Renal pelvis (tissue), 4 donors: ENCODE measurements around the gene TMEM178B. TPM values are rescaled to one million over a fixed set of nuclear protein-coding genes. Genes with fewer than 3 reads are reported as not detected.
"Not testable (repeated sequence)": the region's sequence is repeated elsewhere in the genome, so short reads cannot be mapped to it uniquely, and the experiment has no call there.

Experiments used
- DNase-seq: peaks from one replicate; pipeline ENCODE4 v3.0.0-alpha.2; 2013
- polyA plus RNA-seq, 3 donors: library from polyadenylated mRNA; unstranded; fragments of 120-200 nt; gene quantifications; one replicate each; pipeline ENCODE4 v1.2.1, GENCODE V29; 2013; ENCODE audit not compliant: insufficient read length in 3 of 3

TMEM178B gene
- polyA plus RNA-seq, 3 donors: 0.27 to 0.38 (median 0.34) TPM

DNA sequence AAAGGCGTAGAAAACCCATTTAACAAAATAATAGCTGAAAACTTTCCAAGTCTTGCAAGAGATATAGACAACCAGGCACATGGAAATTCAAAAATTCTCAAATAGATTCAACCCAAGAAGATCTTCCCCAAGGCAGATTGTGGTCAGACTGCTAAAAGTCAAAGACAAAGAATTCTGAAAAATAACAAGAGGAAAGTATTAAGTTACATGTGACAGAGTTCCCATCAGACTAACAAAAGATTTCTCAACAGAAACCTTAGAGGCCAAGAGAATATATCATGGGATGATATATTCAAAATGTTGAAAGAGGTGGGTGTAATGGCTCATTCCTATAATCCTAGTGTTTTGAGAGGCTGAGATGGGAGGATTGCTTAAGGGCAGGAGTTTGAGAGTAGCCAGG is 59.8 kb downstream of the TMEM178B start:
- no peak for DNase-seq

DNA sequence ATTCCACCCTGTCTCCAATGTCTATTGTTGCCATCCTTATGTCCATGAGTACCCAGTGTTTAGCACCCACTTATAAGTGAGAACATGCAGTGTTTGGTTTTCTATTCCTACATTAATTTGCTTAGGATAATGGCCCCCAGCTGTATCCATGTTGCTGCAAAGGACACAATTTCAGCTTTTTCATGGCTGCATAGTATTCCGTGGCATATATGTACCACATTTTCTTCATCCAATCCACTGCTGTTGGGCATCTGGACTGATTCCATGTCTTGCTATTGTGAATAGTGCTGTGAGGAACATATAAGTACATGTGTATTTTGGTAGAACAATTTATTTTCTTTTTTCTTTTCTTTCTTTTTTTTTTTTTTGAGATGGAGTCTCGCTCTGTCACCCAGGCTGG is 68.2 kb downstream of the TMEM178B start:
- DNase-seq: no peak

DNA sequence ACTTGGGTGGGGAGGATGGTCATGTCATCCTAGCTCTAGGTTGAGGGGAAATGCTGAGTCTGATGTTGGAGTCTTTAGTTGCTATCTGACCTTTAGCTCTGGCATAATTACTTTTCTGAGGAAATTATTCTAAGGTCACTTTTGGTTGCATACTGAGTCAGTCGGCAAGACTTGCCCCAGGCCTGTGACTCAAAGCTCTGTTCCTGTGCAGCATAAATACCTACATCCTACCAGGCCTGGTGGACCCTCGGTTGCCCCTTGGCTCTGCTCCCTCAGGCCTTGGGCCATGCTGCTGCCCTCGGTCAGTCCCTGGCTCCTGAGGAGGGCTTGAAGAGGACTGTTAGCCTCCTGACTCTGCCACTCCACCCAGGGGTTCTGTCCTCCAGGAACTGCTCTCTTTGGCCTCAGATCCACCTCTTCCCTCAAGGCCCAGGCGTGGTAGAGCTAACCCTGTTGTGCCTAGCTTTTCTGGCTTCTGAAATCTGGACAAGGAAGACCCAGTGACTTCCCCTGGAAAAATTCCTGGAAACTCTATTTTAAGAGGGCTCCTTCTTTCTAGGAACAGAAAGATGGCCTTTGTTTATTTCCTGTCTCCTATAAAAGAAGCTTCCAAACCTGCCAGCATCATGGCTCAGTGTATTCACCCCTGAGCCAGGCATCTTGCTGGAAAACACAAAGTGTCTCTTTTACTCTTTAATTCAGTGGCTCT is 71.2 kb downstream of the TMEM178B start:
- DNase-seq: no peak

DNA sequence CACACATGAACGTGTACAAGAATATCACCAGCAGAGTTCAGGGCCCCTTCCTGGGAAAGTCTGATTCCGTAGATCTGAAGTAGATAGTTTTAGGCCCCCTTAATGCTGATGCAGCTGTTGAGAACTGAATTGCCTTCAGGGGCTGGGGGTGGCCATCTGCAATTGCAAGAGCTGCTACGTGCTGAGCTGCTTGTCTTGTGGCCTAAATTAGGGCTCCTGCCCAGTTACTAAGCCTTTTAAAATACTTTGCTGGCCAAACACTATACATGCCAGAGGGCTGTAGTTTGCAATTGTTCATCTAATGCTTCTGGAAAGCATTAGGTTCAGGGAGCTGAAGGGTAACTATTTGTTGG is 71.7 kb downstream of the TMEM178B start:
- no peak for DNase-seq

DNA sequence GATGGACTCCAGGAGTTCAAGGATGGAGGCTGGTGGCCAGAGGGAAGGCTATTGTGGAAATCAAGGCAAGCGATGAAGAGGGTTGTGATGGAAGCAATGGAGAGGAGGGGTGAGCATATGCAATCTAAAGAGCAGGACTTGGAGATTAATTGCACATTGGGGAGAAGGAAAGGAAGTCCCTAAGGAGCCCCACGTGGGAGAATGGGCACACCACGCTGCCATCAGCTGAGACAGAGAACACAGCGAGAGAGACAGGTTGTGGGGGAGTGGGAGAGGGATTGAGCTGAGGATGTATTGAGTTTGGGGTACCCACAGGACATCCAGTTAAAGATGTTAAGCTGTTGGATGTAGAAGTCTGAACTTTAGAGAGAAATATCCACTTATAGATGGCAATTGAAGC is 73.6 kb downstream of the TMEM178B start:
- DNase-seq: no peak

DNA sequence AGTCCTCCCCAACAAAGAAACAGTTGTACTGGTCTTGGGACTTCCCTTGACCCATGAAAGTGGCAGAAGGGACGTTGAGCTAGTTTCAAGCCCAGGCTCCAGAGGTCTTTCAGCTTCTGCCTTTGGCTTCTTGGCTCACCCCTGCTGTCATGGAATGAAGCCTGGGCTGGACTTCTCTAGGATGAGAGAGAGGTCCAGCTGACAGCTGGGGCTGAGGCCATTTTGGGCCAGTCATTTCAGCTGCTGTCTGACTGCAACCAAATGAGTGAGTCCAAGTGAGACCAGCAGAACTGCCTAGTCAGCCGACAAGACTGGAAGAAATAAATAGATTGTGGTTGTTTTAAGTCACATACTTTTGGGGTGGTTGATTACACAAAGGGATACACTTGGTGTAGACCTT is 76.6 kb downstream of the TMEM178B start:
- DNase-seq: no peak

DNA sequence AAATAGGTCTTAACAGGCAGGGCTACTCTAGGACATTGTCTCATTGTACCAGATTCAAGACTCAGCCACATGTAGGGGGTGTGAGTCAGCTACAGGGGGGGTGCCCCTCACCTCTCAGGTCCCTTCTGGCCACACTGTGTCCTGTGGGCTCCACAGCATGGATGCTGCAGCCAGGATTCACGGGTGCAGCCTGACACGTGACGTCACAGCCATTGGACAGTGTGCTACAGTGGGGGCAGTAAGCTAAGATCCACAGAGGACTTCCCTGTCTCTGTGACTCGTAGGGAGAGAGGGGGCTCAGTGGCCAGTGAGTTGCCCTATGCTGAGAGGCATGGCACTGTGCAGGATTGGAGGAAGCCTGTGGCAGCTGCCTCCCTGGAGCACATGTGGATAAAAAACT is 77.9 kb downstream of the TMEM178B start:
- DNase-seq: no peak

DNA sequence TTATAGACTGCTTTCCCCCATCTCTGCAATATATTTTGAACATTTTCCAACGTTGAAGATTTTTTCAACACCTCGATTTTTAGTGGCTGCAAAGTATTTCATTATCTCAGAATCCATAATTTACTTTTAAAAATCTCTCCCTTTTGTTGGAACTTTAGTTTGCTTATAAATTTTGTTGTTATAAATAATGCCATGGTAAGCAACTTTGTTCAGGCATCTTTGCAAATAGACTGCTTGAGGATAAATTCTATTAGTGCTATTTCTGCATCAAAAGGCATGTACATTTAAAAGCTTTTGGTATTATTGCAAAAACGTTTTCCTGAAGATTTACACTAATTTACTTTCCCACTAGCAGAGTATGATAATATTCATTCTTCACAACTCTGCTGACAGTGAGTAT is 79.4 kb downstream of the TMEM178B start:
- no peak for DNase-seq

DNA sequence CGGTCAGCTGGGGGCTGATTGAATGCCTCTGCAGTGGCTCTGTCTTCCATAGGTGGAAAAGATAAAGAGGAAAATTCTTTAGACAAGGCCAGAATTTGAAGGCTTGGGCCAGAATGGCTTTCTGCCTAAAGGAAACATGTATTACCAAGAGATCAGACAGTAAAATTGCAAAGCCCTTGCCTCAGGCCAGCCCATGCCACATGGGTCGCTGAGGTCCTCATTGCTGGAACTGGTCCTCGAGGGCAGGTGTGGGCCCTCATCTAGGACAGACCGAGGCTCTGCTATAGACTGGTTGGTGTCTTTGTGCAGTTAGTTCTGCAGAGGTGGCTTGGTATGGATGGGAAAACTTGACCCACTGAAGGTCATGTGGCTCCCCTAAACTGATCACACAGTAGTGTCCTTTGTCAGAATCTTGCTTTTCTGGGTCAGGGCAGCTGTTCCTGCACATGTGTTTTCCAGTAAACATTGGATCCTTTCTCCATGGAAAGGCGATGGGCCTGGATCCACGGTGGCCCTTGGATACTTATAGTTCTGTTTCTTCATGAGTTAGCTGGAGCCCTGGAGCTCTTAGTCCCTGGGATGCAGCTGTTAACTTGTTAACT is 80.4 kb downstream of the TMEM178B start:
- DNase-seq: no peak

DNA sequence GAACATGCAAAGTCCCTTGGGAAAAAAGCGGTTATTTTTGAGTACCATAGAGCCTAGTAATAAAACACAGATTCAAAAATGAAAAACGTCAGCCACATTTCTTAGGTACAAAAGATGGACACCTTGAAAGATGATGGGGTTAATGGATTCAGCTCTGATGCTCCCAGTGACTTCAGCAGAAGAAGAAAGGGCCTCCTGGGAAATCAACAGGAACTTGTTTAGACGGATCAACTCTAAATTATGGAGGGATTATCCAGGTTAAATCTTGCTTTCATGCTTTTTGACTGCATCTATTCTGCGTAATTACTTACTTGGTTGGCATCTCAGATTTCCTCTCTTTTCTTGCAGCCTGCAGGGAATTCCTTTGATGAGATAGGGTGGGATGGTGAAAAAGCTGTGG is 82.5 kb downstream of the TMEM178B start:
- no peak for DNase-seq

DNA sequence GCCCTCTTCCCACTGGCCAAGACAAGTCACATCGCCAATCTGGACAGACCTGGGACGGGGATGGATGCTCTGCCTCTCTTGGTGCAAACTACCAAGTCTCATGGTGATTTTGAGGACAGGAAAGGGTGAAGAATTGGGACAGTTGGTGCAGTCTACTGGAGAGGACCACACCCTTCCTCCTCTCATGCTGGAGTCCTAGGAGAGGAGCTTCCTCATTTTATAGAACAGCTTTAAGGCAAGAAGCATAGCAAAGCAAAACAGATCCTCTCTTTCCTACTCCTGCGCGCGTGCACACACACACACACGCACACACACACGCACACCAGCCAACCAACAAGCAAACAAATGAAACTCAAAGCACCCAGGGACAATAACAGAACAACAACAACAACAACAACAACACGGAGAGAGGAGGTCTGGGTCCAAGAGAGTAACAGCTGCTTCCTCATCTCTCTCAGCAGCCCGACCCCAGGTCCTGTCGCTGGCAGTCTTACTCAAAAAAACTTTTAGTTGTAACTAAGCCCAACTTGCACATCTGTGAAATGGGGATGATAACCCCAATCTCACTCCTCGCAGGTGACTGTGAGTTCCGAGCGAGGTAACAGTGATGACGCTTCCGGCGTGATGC is 83.4 kb downstream of the TMEM178B start:
- no peak for DNase-seq

DNA sequence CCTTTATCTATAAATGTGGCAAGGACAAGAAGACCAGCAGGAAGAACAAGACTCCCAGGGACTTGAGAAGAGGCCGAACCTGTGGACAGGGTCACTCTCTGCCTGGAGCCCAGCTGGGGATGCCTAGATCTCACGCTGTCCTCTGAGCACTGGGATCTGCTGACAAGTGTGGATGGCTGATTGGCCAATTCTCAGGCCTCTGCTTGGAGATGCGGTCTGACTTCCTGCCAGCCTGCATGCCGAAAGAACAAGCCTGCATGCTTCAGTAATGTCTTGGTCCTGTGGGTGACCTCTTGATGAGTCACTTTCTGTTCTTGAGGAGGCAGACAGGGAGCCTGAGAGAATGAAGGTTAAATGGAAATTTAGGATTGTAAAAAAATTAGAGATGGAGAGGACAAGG is 84.7 kb downstream of the TMEM178B start:
- no peak for DNase-seq

DNA sequence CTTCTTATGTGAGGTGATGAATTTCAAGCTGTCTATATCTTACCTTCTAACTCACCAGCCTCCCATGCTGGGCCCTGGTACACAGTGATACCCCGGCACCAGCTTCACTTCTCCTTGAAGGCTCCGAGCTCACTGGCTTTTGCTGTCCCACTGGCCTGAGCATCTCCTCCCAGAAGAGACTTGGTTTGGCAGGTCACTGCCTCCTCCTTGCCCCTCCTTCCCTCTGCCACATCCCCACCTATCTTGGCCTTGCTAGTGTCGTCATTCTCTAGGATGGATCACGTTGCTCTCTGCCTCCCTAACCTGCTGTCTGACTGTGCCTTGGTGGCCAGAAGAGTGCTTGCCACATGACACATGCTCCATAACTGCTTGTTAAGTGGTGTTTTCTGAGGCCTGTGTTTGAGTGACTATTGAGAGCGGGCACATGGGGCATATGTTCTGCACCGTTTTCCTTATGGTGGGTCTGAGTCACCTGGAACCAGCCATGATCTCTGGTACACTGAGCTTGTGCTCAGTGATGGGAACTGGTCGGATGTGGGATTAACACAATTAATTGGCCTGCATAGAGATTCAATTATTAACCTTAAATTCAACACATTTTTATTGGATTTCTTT is 86.5 kb downstream of the TMEM178B start:
- no peak for DNase-seq

DNA sequence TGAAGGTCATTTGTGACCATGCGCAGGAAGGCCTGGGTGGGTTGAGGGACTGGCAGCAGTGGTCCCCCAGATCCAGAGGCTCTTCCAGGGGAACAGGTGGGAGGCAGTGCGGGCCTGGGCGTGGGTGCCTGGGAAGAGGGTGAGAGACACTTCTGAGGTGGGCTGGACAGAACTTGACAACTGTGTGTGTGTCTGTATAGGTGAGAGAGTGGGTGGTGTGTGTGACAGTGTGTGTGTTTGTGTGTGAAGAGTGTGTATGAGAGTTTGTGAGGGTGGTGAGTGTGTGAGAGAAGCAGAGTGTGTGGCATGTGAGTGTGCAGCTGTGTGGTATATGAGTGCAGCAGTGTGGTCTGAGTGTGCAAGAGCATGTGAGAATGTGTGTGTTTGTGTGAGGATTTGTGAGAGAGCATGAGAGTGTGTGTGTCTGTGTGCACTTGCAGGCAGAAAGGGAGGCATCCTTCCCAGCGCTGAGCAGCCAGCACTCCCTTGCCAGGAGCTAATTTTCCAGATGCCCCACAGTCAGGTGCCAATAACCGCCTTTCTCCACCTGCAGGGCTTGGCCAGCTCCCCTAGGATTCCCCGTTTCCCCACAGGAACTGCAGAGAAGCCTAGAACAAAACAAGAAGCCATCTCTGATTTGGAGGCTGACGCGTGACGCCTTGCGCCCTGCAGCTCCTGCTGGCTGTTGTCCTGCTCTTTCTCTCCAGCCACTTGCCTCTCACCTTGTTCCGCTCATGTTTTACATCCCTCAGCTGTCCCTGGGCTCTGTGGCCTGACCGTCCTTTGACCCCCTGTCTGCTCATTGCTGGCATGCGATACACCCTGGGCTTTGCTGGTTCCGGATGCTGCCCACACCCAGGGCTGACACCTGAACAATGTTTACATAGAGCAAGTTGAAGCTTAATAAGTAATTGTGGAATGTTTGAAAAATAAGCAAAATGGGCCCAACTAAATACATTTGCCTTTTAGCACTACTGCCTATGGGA is 88.0 kb downstream of the TMEM178B start:
- peak; percentile 27 for DNase-seq

DNA sequence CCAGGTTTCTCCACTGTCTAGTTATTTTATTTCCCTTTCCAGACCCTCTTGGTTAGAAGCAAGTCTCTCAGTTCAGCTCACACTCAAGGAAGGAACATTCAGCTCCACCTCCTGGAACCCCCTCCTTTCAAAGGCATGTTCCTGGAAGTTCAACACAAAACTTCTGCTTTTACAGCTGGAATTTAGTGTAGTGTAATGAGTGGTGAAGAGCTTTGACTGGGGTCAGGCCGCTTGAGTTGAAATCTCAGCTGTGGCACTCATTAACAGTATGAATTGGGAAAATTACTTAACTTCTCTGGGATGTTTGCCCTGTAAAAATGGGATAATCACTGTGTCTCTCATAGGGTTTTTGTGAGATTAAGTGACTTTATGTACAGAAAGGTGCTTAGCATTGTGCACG is 91.7 kb downstream of the TMEM178B start:
- DNase-seq: no peak

DNA sequence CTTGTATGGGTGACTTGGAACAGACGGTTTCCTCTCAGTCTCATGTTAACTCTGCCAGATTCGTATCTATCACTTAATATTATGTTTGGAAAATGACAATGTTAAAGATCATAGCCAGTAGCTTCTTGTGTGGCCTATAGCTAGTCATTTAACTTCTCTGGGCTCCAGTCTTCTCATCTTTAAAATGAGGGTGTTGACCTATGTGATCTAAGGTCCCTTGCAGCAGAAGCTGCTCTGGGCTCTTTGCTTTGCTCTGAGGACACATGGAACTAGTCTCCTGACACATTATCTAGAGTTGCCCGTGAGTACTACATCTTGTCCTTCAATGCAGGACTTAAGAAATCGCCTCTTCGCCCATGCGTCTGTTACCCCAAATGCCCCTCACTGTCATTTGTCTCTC is 93.1 kb downstream of the TMEM178B start:
- no peak for DNase-seq

DNA sequence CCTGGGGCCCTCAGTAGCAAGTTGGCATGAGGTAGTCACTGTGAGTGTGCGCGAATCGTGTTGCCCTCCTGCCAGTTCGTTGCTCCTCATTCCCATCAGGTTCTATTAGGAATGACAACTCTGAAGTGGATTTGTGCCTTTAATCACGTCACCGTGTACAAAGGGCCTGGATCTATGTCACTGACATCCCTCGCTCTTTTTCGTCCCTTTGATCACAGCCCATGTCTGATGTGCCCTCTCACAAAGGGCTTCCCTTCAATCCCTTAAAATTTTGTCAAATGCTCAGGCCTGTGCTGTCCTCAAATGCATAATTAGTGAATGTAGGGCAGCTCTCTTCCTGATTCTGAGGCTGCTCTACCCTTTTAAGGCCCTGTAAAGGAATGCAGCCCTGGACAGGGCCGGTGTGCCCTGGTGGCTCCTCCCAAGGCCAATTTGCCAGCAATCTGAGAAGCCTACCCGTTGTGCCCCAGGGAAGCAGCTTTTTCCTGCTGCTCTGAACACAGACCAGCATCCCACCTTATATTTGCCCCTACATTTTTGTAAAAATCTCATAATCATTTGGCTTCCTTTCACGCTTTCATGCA is 93.6 kb downstream of the TMEM178B start:
- no peak for DNase-seq

DNA sequence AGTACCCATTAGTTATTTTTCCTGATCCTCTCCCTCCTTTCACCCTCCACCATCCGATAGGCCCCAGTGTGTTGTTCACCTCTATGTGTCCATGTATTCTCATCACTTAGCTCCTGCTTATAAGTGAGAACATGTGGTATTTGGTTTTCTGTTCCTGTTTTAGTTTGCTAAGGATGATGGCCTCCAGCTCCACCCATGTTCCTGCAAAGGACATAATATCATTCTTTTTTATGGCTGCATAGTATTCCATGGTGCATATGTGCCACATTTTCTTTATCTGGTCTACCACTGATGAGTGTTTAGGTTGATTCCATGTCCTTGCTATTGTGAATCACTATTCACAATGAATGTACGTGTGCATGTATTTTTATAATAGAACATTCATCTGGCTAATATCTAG is 95.3 kb downstream of the TMEM178B start:
- DNase-seq: not testable (repeated sequence)

DNA sequence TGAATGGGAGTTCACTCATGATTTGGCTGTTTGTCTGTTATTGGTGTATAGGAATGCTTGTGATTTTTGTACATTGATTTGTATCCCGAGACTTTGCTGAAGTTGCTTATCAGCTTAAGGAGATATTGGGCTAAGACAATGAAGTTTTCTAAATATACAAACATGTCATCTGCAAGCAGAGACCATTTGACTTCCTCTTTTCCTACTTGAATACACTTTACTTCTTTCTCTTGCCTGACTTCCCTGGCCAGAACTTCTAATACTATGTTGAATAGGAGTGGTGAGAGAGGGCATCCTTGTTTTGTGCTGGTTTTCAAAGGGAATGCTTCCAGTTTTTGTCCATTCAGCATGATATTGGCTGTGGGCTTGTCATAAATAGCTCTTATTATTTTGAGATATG is 101.9 kb downstream of the TMEM178B start:
- DNase-seq: not testable (repeated sequence)

DNA sequence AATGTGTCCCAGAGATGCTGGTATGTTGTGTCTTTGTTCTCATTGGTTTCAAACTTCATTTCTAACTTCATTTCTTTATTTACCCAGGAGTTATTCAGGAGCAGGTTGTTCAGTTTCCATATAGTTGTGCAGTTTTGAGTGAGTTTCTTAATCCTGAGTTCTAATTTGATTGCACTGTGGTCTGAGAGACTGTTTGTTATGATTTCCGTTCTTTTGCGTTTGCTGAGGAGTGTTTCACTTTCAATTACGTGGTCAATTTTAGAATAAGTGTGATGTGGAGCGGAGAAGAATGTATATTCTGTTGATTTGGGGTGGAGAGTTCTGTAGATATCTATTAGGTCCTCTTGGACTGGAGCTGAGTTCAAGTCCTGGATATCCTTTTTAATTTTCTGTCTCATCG is 103.3 kb downstream of the TMEM178B start:
- DNase-seq: not testable (repeated sequence)

DNA sequence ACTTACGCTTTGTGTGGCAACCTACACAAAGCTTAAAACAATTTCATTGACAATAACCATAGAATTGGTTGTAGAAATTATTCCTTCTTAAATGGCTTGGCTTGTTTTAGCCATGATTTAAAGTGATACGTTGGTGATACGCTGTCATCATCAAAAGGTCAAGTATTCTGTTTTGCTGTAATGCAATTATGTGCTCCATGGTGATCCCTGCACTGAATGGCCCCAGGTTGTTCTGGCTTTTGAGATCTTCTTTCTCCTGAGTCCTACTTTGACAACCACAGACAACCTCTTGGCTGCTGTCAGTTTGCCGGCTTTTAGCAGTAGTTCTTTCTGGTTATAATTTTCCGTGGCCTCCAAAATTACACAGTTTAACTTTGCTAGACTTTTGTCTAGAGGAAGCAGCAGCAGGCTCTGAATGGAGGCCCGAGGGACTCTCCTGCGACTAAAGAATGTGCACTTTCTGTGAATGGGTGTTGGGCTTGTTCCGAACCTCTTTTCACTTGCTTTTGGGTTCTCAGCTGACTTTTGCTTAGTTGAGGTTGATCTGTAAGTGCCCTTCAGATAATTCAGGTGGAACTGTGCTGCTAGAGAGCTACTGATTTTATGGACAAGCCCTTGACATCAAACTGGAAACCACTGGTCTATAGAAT is 104.7 kb downstream of the TMEM178B start:
- no peak for DNase-seq
